HG03558 (cell line): ENCODE results near the gene SLC37A3.
"Not testable (repeated sequence)": the region's sequence is repeated elsewhere in the genome, so short reads cannot be mapped to it uniquely, and the experiment has no call there.

Experiments used
- ATAC-seq: cut with Tn5 transposase; IDR thresholded peaks from one replicate; pipeline ENCODE4 v1.9.1; 2021; ENCODE audit warnings: moderate number of reproducible peaks; ENCODE audit not compliant: unreplicated experiment; ENCODE audit errors: extremely low read depth

SLC37A3 gene

GRCh38 chr7:140397784-140398750 lies at the start of gene SLC37A3:
SLC37A3 (minus strand) TSS chr7:140398530; CDS start chr7:140382526, 16,004 bp downstream.
- peak; percentile 99 for ATAC-seq

- no peak for ATAC-seq
Observed at GRCh38 chr7:140447841-140448240, 49.5 kb upstream of the SLC37A3 start.

GRCh38 chr7:140446467-140446866 lies 48.1 kb upstream of the SLC37A3 start:
- no peak for ATAC-seq

- no peak for ATAC-seq
Observed at GRCh38 chr7:140441519-140441918, 43.2 kb upstream of the SLC37A3 start.

GRCh38 chr7:140440593-140440992 lies 42.3 kb upstream of the SLC37A3 start:
- no peak for ATAC-seq

- no peak for ATAC-seq
Observed at GRCh38 chr7:140439359-140439758, 41.0 kb upstream of the SLC37A3 start.

- ATAC-seq: no peak
Observed at GRCh38 chr7:140435252-140435895, 37.0 kb upstream of the SLC37A3 start.

- no peak for ATAC-seq
Observed at GRCh38 chr7:140433396-140433795, 35.1 kb upstream of the SLC37A3 start.

GRCh38 chr7:140426130-140426529 lies 27.8 kb upstream of the SLC37A3 start:
- ATAC-seq: no peak

- ATAC-seq: no peak
Observed at GRCh38 chr7:140425718-140426117, 27.4 kb upstream of the SLC37A3 start.

GRCh38 chr7:140423501-140423900 lies 25.2 kb upstream of the SLC37A3 start:
- no peak for ATAC-seq

- no peak for ATAC-seq
Observed at GRCh38 chr7:140421521-140421920, 23.2 kb upstream of the SLC37A3 start.

- no peak for ATAC-seq
Observed at GRCh38 chr7:140418653-140419052, 20.3 kb upstream of the SLC37A3 start.

GRCh38 chr7:140418156-140418472 lies 19.8 kb upstream of the SLC37A3 start:
- not testable (repeated sequence) for ATAC-seq

- no peak for ATAC-seq
Observed at GRCh38 chr7:140417456-140418155, 19.3 kb upstream of the SLC37A3 start.

GRCh38 chr7:140416560-140416959 lies 18.2 kb upstream of the SLC37A3 start:
- no peak for ATAC-seq

- ATAC-seq: not testable (repeated sequence)
Observed at GRCh38 chr7:140415816-140416215, 17.5 kb upstream of the SLC37A3 start.

- no peak for ATAC-seq
Observed at GRCh38 chr7:140415361-140415760, 17.0 kb upstream of the SLC37A3 start.

GRCh38 chr7:140404565-140405065 lies 6.3 kb upstream of the SLC37A3 start:
- no peak for ATAC-seq

- ATAC-seq: no peak
Observed at GRCh38 chr7:140403878-140404564, 5.7 kb upstream of the SLC37A3 start, which contains the start of gene RAB19. RAB19 (plus strand) TSS chr7:140404058; CDS start chr7:140407647, 3,589 bp downstream.
